ENCODE data around the gene ARL8A. TPM values are rescaled to one million over a fixed set of nuclear protein-coding genes. Genes with fewer than 3 reads are reported as not detected.

Gene ARL8A
- polyA plus RNA-seq, 1 donor (not counting 4 experiments of a cell fraction or from before 2014, with no cell fraction given) = 58.6 TPM

DNA sequence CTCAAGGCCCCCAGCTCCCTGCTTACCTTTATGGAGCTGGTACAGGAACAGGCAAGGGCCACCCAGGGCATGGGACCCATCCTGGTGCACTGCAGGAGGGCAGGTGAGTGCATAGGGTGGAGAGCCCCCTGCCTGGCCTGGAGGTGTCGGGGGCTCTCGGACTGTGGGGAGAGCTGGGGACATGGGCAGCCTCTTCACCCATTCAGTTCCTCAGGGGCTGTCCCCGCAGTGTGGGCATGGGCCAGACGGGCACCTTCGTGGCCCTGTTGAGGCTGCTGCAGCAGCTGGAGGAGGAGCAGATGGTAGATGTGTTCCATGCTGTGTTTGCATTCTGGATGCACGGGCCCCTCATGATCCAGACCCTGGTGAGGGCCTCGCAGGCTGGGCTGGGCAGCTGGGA is 41.8 kb upstream of the ARL8A start:
- DNase-seq (ENCODE audit: low read depth, low spot score) (no peak), FAIRE-seq (no peak)
- H4K20me1 ChIP-seq (ENCODE audit: control insufficient read depth, extremely low read depth, insufficient read depth, low read length) = no peaks in the 10 kb centered on the region
- H2AFZ ChIP-seq (ENCODE audit: control insufficient read depth, low read length) = no peak overlapping the region
- no peak overlapping the region for H3K27ac ChIP-seq (ENCODE audit: control insufficient read depth, insufficient read depth, low read length)
- no peaks in the 10 kb centered on the region for H3K9me1 ChIP-seq (ENCODE audit: control insufficient read depth, extremely low read depth, insufficient read depth, low read length)
- H3K27me3 ChIP-seq (ENCODE audit: control insufficient read depth, extremely low read depth, insufficient read depth, low read length) = peaks cover 29% of the 10 kb centered on the region
- H3K9ac ChIP-seq (ENCODE audit: control insufficient read depth, extremely low read depth, insufficient read depth, low read length) = no peak overlapping the region
- no peak overlapping the region for H3K4me2 ChIP-seq (ENCODE audit: control insufficient read depth, extremely low read depth, insufficient read depth, low read depth, low read length)
- TF ChIP-seq, protein P1, sequence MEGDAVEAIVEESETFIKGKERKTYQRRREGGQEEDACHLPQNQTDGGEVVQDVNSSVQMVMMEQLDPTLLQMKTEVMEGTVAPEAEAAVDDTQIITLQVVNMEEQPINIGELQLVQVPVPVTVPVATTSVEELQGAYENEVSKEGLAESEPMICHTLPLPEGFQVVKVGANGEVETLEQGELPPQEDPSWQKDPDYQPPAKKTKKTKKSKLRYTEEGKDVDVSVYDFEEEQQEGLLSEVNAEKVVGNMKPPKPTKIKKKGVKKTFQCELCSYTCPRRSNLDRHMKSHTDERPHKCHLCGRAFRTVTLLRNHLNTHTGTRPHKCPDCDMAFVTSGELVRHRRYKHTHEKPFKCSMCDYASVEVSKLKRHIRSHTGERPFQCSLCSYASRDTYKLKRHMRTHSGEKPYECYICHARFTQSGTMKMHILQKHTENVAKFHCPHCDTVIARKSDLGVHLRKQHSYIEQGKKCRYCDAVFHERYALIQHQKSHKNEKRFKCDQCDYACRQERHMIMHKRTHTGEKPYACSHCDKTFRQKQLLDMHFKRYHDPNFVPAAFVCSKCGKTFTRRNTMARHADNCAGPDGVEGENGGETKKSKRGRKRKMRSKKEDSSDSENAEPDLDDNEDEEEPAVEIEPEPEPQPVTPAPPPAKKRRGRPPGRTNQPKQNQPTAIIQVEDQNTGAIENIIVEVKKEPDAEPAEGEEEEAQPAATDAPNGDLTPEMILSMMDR (optimal IDR thresholded peaks at IDR 0.05 in 1 of 3, IDR thresholded peaks at IDR 0.05 in 1 of 3, conservative IDR thresholded peaks at IDR 0.05 in 1 of 3; ENCODE audit: extremely low read depth in 1 of 3, insufficient read depth in 2 of 3, low read length in 3 of 3) = no peak
- no peak for TF ChIP-seq EZH2 (IDR thresholded peaks at IDR 0.05; ENCODE audit: low read length)
- no peak overlapping the region for H3K4me3 ChIP-seq (ENCODE audit: control insufficient read depth in 2 of 3, extremely low read depth in 1 of 3, insufficient read depth in 2 of 3, low read depth in 1 of 3, low read length in 3 of 3)
- no peaks in the 10 kb centered on the region for H3K36me3 ChIP-seq (ENCODE audit: control insufficient read depth in 2 of 2, extremely low read depth in 1 of 2, insufficient read depth in 2 of 2, low read length in 2 of 2)
- H3K4me1 ChIP-seq (ENCODE audit: control insufficient read depth, extremely low read depth, insufficient read depth, low read length) = no peaks in the 10 kb centered on the region
- dilution Hi-C loops (cut with MboI; ENCODE audit: extremely low pct_ligation_motif_present, low sequenced_read_pairs) = no loop called here
- H3K79me2 ChIP-seq (ENCODE audit: control insufficient read depth, insufficient read depth, low read length) = no peaks in the 10 kb centered on the region
- no peaks in the 10 kb centered on the region for H3K9me3 ChIP-seq (ENCODE audit: control insufficient read depth, low read depth, low read length)

DNA sequence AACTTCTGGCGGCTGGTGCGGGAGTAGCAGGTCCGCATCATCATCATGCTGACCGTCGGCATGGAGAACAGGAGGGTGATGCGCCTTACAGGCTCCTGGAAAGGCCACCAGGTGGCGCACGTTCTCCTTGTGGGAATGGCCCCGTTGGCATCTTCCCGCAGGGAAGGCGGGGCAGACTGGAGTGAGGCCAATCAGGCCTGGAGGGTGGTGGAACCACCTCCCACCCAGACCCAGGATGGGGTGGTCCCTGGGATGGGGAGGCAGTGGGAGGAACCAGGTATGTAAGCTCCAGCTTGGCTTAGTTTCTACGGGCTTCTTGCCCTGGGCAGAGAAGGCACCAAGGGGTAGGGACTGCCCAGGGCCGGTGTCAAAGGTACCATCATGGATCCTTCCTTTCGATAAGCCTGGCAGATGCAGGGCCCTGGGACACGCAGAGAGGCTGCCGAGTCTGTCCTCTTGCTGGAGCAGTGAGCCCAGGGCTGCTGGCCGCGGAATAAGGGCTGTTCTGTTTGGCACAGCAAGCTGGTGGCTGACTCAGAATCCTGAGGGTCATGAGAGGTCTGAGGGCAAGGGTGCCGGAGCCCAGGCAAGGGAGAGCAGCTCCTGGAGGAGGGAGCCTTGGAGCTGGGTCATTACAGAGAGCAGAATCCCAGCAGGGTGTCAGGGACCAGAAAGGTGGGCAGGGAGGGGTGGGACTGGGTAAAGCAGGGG is 40.4 kb upstream of the ARL8A start:
- no peak overlapping the region for H3K9ac ChIP-seq (ENCODE audit: control insufficient read depth, extremely low read depth, insufficient read depth, low read length)
- H2AFZ ChIP-seq (ENCODE audit: control insufficient read depth, low read length) = peak overlapping the region; percentile 38
- TF ChIP-seq, protein P1 (optimal IDR thresholded peaks at IDR 0.05 in 1 of 3, IDR thresholded peaks at IDR 0.05 in 1 of 3, conservative IDR thresholded peaks at IDR 0.05 in 1 of 3; ENCODE audit: extremely low read depth in 1 of 3, insufficient read depth in 2 of 3, low read length in 3 of 3) = peak; percentile 81 to 96 (median 92)
- TF ChIP-seq EZH2 (IDR thresholded peaks at IDR 0.05; ENCODE audit: low read length) = no peak
- peak overlapping the region; percentile 4 for H3K4me2 ChIP-seq (ENCODE audit: control insufficient read depth, extremely low read depth, insufficient read depth, low read depth, low read length)
- no peaks in the 10 kb centered on the region for H3K4me1 ChIP-seq (ENCODE audit: control insufficient read depth, extremely low read depth, insufficient read depth, low read length)
- no peak overlapping the region for H3K4me3 ChIP-seq (ENCODE audit: control insufficient read depth in 2 of 3, extremely low read depth in 1 of 3, insufficient read depth in 2 of 3, low read depth in 1 of 3, low read length in 3 of 3)
- peaks cover 36% of the 10 kb centered on the region for H3K27me3 ChIP-seq (ENCODE audit: control insufficient read depth, extremely low read depth, insufficient read depth, low read length)
- no peaks in the 10 kb centered on the region for H3K36me3 ChIP-seq (ENCODE audit: control insufficient read depth in 2 of 2, extremely low read depth in 1 of 2, insufficient read depth in 2 of 2, low read length in 2 of 2)
- dilution Hi-C loops (cut with MboI; ENCODE audit: extremely low pct_ligation_motif_present, low sequenced_read_pairs) = no loop called here
- no peaks in the 10 kb centered on the region for H3K9me1 ChIP-seq (ENCODE audit: control insufficient read depth, extremely low read depth, insufficient read depth, low read length)
- DNase-seq (ENCODE audit: low read depth, low spot score) (peak; percentile 55), FAIRE-seq (peak; percentile 73)
- H4K20me1 ChIP-seq (ENCODE audit: control insufficient read depth, extremely low read depth, insufficient read depth, low read length) = no peaks in the 10 kb centered on the region
- H3K27ac ChIP-seq (ENCODE audit: control insufficient read depth, insufficient read depth, low read length) = no peak overlapping the region
- H3K9me3 ChIP-seq (ENCODE audit: control insufficient read depth, low read depth, low read length) = no peaks in the 10 kb centered on the region
- H3K79me2 ChIP-seq (ENCODE audit: control insufficient read depth, insufficient read depth, low read length) = no peaks in the 10 kb centered on the region
